Adrenal gland (tissue), 12 donors: ENCODE data around the gene BCHE. TPM values are rescaled to one million over a fixed set of nuclear protein-coding genes. Genes with fewer than 3 reads are reported as not detected.

Experiments used
- DNase-seq, 7 donors: peaks; one replicate each; pipeline ENCODE4 v3.0.0-alpha.2; 2019 to 2020
- H3K27ac ChIP-seq, 5 donors: fragments of 200-600 bp; sonication (generic) in 4 of 5; 1 replicate in 3 of 5; 2 replicates in 2 of 5; pipeline versions ENCODE4 v1.5.1 to v1.8.0; 2016 to 2020; ENCODE audit warnings: mild to moderate bottlenecking in 1 of 5
- H3K27me3 ChIP-seq: fragments of 200-600 bp; 2 replicates; pipeline ENCODE4 v1.8.0; 2021
- H3K36me3 ChIP-seq, 2 donors: fragments of 200-600 bp; replicated peaks in 1 of 2; 1 replicate in 1 of 2; 2 replicates in 1 of 2; pipeline versions ENCODE4 v1.5.1 to v1.8.0; 2018 to 2022
- H3K4me1 ChIP-seq, 2 donors: fragments of 200-600 bp; replicated peaks in 1 of 2; 1 replicate in 1 of 2; 2 replicates in 1 of 2; pipeline versions ENCODE4 v1.5.1 to v1.8.0; 2018 to 2021
- H3K4me3 ChIP-seq, 4 donors: fragments of 200-600 bp; sonication (generic) in 3 of 4; one replicate each; pipeline ENCODE4 v1.5.1; 2016 to 2018
- H3K9me3 ChIP-seq, 3 donors: fragments of 200-600 bp; sonication (generic) in 1 of 3; replicated peaks in 1 of 3; 1 replicate in 2 of 3; 2 replicates in 1 of 3; pipeline versions ENCODE4 v1.5.1 to v1.8.0; 2016 to 2021
- CTCF ChIP-seq, 6 experiments: fragments of 450-650 bp in 4 of 6; fragments of 200-600 bp in 2 of 6; sonication (generic) in 1 of 6; IDR thresholded peaks; 1 replicate in 5 of 6; 2 replicates in 1 of 6; pipeline versions ENCODE4 v1.5.1 to v1.8.0; 2016 to 2021; ENCODE audit warnings: antibody characterized with exemption in 6 of 6, mild to moderate bottlenecking in 2 of 6, moderate library complexity in 1 of 6
- POLR2A ChIP-seq, 2 donors: fragments of 450-650 bp; IDR thresholded peaks; one replicate each; pipeline ENCODE4 v1.6.1; 2017; ENCODE audit warnings: antibody characterized with exemption in 2 of 2, mild to moderate bottlenecking in 2 of 2, moderate library complexity in 1 of 2
- WGBS, 4 donors: extraction: QIAGEN DNeasy Blood & Tissue Kit in 2 of 4; methylation state at CpG; one replicate each; pipeline versions ENCODE4 v1.1.5 to v1.1.7; 2013 to 2017; 5-methylcytosine and 5-hydroxymethylcytosine counted together
- intact Hi-C, 2 donors: fragments of 100-400 bp; cut with DNase I; formaldehyde crosslinking; loops; one replicate each; pipeline versions ENCODE4 v1.14.1 to v1.15.0; 2022 to 2023
- polyA plus RNA-seq, 3 donors: library from polyadenylated mRNA; stranded (reverse); fragments of 200-250 nt in 2 of 3; fragments of 350-450 nt in 1 of 3; fragmentation: Illumina TruSeq in 1 of 3; extraction: RNeasy Lipid Tissue Mini Kit (QIAGEN cat#74804) in 1 of 3; gene quantifications; one replicate each; pipeline ENCODE4 v1.2.3, GENCODE V29; 2013 to 2014
- total RNA-seq, 9 donors: library from RNA; depleted of rRNA in 4 of 9; stranded (reverse); fragments of >200 nt in 4 of 9; fragments of 120-200 nt in 1 of 9; fragmentation: NEBNext Ultra II Directional in 1 of 9; extraction: Animal tissue kit (Norgen Biotek cat#: 25700) in 1 of 9; gene quantifications; one replicate each; pipeline versions ENCODE4 v1.1.0 to v1.2.4, GENCODE V29; 2013 to 2023
- donor health status: healthy with polysubstance abuse.
- donor health status: Bipolar disorder and iron deficiency.
- donor health status: DM: yes; HTN: yes; CAD: no.
- donor health status: DM: no; HTN: no; CAD: no.
- donor health status: DM: no; HTN: no; CAD: no.
- donor health status: DM: yes; HTN: yes; CAD: no.

BCHE gene
- total and polyA plus RNA-seq, 12 donors: 1.0 to 108 (median 5.1) TPM

DNA sequence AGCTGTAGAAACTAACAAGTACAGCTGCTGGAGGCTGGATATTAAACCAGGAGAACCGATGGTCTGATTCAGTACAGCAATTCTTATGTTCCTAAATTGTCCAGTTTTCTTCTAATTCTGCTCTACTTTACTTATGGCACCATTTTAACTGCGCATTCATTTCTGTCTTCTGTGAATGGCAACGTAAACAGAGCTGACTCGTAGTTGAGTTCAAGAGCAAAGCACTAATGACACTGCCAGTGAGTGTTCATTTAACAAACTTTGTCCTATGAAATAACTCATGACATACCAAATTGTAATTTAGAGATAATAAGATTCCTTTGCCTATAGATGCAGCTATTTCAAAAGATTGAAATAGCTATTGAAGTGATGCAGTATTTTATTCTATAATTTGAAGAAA lies 48.7 kb downstream of the BCHE start:
- TF ChIP-seq CTCF (IDR thresholded peaks at IDR 0.05): no peak
- no peak for TF ChIP-seq POLR2A (IDR thresholded peaks at IDR 0.05)
- H3K4me3 ChIP-seq: no peak overlapping the region
- H3K27me3 ChIP-seq: no peaks in the 10 kb centered on the region
- no peak for DNase-seq
- WGBS, 4 donors: 79 to 87% (median 82%) methylated on average over 4 of the region's 4 CpGs
- intact Hi-C loops: no loop called here
- H3K4me1 ChIP-seq: no peaks in the 10 kb centered on the region
- no peak overlapping the region for H3K27ac ChIP-seq
- peaks cover 0 to 8% (median 0%) of the 10 kb centered on the region in 3 donors for H3K9me3 ChIP-seq
- H3K36me3 ChIP-seq: no peaks in the 10 kb centered on the region

DNA sequence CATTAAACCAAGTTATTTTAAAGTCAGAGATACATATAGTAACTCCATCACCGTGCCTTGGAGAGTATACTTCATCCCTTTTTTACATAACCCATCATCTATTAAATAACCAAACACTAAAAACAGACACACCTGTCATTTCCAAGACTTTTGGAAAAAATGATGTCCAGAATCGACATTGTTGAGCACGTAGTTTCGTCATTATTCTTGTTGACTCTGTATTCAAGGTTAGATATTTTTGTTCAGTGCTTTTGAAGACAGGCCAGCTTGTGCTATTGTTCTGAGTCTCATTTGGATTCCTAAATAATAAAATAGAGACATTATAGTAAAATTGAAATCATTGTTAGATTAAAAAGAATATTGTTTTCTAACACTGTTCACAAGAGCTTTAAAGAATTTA lies 51.2 kb downstream of the BCHE start:
- intact Hi-C loops: no loop called here
- WGBS, 4 donors: 40 to 53% (median 49%) methylated on average over 4 of the region's 4 CpGs
- no peak for DNase-seq
- Histone ChIP-seq H3K9me3 (peaks cover 0 to 8% (median 0%) of the 10 kb centered on the region in 3 donors), H3K27me3 (no peaks in the 10 kb centered on the region), H3K36me3 (no peaks in the 10 kb centered on the region), H3K4me1 (no peaks in the 10 kb centered on the region), H3K4me3 (no peak overlapping the region), H3K27ac (no peak overlapping the region)
- no peak for TF ChIP-seq POLR2A (IDR thresholded peaks at IDR 0.05)
- no peak for TF ChIP-seq CTCF (IDR thresholded peaks at IDR 0.05)

GRCh38 chr3:165784337-165784736 lies 52.9 kb downstream of the BCHE start:
- H3K27me3 ChIP-seq: no peaks in the 10 kb centered on the region
- no peak overlapping the region for H3K27ac ChIP-seq
- 85 to 93% (median 90%) methylated on average over 3 of the region's 3 CpGs for WGBS, 4 donors
- H3K4me1 ChIP-seq: no peaks in the 10 kb centered on the region
- peaks cover 0 to 8% (median 0%) of the 10 kb centered on the region in 3 donors for H3K9me3 ChIP-seq
- no peak for TF ChIP-seq CTCF (IDR thresholded peaks at IDR 0.05)
- TF ChIP-seq POLR2A (IDR thresholded peaks at IDR 0.05): no peak
- no peaks in the 10 kb centered on the region for H3K36me3 ChIP-seq
- intact Hi-C loops: no loop called here
- H3K4me3 ChIP-seq: no peak overlapping the region
- DNase-seq: no peak

- intact Hi-C loops: no loop called here
- Histone ChIP-seq H3K4me3 (no peak overlapping the region), H3K9me3 (peaks cover 0 to 8% (median 0%) of the 10 kb centered on the region in 3 donors), H3K36me3 (no peaks in the 10 kb centered on the region), H3K4me1 (no peaks in the 10 kb centered on the region), H3K27me3 (no peaks in the 10 kb centered on the region), H3K27ac (no peak overlapping the region)
- WGBS, 4 donors: 33 to 51% (median 48%) methylated on average over 1 of the region's 1 CpG
- DNase-seq: no peak
- TF ChIP-seq POLR2A (IDR thresholded peaks at IDR 0.05): no peak
- TF ChIP-seq CTCF (IDR thresholded peaks at IDR 0.05): no peak
These were observed 53.8 kb downstream of the BCHE start for GRCh38 chr3:165783383-165783782.
